MCF 10A (cell line): Measurements from ENCODE around the gene FERMT3. TPM values are rescaled to one million over a fixed set of nuclear protein-coding genes. Genes with fewer than 3 reads are reported as not detected.

Experiments used
- BruUV-seq: library from RNA; stranded (reverse); fragments of 400-500 nt; replicated peaks from 2 replicates; lab custom pipeline; 2021; lab: Mats Ljungman, UMichigan
- CTCF ChIA-PET: fragments of 300-600 bp; sonication (Branson Sonifier 250); formaldehyde crosslinking; extraction: SDS; loops from one replicate; lab custom pipeline; 2021; ENCODE audit warnings: antibody characterized with exemption, inconsistent platforms; lab: Yijun Ruan, JAX
- POLR2A ChIA-PET: fragments of 300-600, 350-650 bp; sonication (Branson Sonifier 250); formaldehyde crosslinking; extraction: SDS; loops from one replicate; lab custom pipeline; 2020; ENCODE audit warnings: antibody characterized with exemption, inconsistent platforms; lab: Yijun Ruan, JAX
- DNase-seq: peaks from one replicate; pipeline ENCODE4 v3.0.0-alpha.2; 2018; ENCODE audit not compliant: unreplicated experiment
- H3K27ac Mint-ChIP-seq: one replicate; pipeline ENCODE4 v1.8.0; 2022; ENCODE audit warnings: mild to moderate bottlenecking, low read depth, mixed read lengths; ENCODE audit not compliant: unreplicated experiment
- H3K27me3 Mint-ChIP-seq: one replicate; pipeline ENCODE4 v1.8.0; 2022; ENCODE audit warnings: mixed read lengths; ENCODE audit not compliant: insufficient read depth, unreplicated experiment
- H3K36me3 Mint-ChIP-seq: one replicate; pipeline ENCODE4 v1.8.0; 2022; ENCODE audit warnings: mild to moderate bottlenecking, moderate library complexity, mixed read lengths; ENCODE audit not compliant: insufficient read depth, unreplicated experiment
- H3K4me1 Mint-ChIP-seq: one replicate; pipeline ENCODE4 v1.8.0; 2022; ENCODE audit warnings: mixed read lengths; ENCODE audit not compliant: insufficient read depth, unreplicated experiment
- H3K4me3 Mint-ChIP-seq: one replicate; pipeline ENCODE4 v1.8.0; 2022; ENCODE audit warnings: mild to moderate bottlenecking, moderate library complexity, mixed read lengths; ENCODE audit not compliant: unreplicated experiment
- H3K9me3 Mint-ChIP-seq: one replicate; pipeline ENCODE4 v1.8.0; 2022; ENCODE audit warnings: mixed read lengths; ENCODE audit not compliant: unreplicated experiment
- intact Hi-C: fragments of 100-400 bp; cut with micrococcal nuclease; formaldehyde crosslinking; loops from 2 replicates; pipeline ENCODE4 v1.14.1; 2022
- total RNA-seq: library from RNA; stranded (reverse); gene quantifications from 2 replicates; pipeline ENCODE4 v1.2.3, GENCODE V29; 2022
- TF ChIP-seq, protein P1 (sequence below): fragments of 200-600 bp; IDR thresholded peaks from one replicate; pipeline ENCODE4 v1.8.0; 2022; ENCODE audit warnings: antibody characterized with exemption, mild to moderate bottlenecking; ENCODE audit not compliant: unreplicated experiment

Gene FERMT3
- total RNA-seq, 1 experiment from 2014 or later = 0.44 TPM

- H3K27me3 Mint-ChIP-seq = no peaks in the 10 kb centered on the region
These were observed 24.8 kb upstream of the FERMT3 start for GRCh38 chr11:64181506-64182411.

GRCh38 chr11:64183890-64184289 lies 22.6 kb upstream of the FERMT3 start:
- Mint-ChIP-seq H3K9me3 (no peaks in the 10 kb centered on the region), H3K4me1 (peaks cover 7% of the 10 kb centered on the region), H3K36me3 (peaks cover 8% of the 10 kb centered on the region), H3K4me3 (no peak overlapping the region), H3K27ac (no peak overlapping the region), H3K27me3 (no peaks in the 10 kb centered on the region)
- CTCF ChIA-PET = interaction anchor here (0.5 to 0.6 kb wide), 3 partner anchors 112 to 1302 kb away, joined by 3 to 5 read pairs (median 3); no protein-coding TSS in a partner anchor
- POLR2A ChIA-PET = interaction anchor here (0.9 to 4.0 kb wide), 8 partner anchors 10 to 502 kb away, joined by 3 to 42 read pairs (median 4); partner anchors contain the start of genes ESRRA, MACROD1, NUDT22 and TRPT1
- DNase-seq = no peak
- intact Hi-C loops = no loop called here
- BruUV-seq = no TSS peak
- TF ChIP-seq, protein P1, sequence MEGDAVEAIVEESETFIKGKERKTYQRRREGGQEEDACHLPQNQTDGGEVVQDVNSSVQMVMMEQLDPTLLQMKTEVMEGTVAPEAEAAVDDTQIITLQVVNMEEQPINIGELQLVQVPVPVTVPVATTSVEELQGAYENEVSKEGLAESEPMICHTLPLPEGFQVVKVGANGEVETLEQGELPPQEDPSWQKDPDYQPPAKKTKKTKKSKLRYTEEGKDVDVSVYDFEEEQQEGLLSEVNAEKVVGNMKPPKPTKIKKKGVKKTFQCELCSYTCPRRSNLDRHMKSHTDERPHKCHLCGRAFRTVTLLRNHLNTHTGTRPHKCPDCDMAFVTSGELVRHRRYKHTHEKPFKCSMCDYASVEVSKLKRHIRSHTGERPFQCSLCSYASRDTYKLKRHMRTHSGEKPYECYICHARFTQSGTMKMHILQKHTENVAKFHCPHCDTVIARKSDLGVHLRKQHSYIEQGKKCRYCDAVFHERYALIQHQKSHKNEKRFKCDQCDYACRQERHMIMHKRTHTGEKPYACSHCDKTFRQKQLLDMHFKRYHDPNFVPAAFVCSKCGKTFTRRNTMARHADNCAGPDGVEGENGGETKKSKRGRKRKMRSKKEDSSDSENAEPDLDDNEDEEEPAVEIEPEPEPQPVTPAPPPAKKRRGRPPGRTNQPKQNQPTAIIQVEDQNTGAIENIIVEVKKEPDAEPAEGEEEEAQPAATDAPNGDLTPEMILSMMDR = no peak

More at GRCh38 chr11:64181506-64182411, 24.8 kb upstream of the FERMT3 start:
- peak overlapping the region; percentile 31 for H3K27ac Mint-ChIP-seq
- ChIA-PET CTCF (interaction anchor here (0.6 to 0.9 kb wide), 3 partner anchors 23 to 626 kb away, joined by 3 read pairs; no protein-coding TSS in a partner anchor), POLR2A (interaction anchor here (0.6 to 1.5 kb wide), 16 partner anchors 8 to 379 kb away, joined by 3 to 23 read pairs (median 3); partner anchors contain the start of genes MACROD1, NUDT22, OTUB1 and PPP1R14B)
- H3K4me1 Mint-ChIP-seq = peaks cover 7% of the 10 kb centered on the region
- BruUV-seq = no TSS peak
- peaks cover 12% of the 10 kb centered on the region for H3K36me3 Mint-ChIP-seq
- peak; percentile 90 for DNase-seq
- intact Hi-C loops = no loop called here
- TF ChIP-seq, protein P1 = no peak
- no peaks in the 10 kb centered on the region for H3K9me3 Mint-ChIP-seq
- peak overlapping the region; percentile 26 for H3K4me3 Mint-ChIP-seq

DNA sequence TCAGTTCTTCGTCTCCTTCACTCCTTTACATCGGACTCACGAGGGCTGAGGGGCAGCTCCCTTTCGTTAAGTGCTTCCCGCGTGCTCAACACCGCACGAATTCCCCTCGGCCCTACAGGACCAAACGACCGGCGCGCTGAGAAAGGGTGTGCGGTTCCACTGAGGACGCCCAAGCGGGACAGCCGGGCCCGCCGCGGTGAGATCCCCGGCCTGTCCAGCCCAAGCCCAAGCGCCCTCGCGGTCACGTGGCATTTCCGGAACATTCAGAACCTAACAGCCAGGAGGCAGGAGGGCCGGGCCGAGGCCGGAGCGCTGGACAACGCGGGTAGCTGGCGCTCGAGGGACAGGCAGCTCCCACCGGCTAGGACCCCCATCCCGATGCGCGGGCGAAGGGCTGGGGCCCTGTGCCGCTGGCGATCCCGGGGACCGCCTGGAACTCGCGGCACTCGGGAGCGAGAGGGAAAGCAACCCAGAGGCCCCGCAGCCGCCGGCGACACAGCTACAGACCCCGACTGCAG lies 21.3 kb upstream of the FERMT3 start:
- peaks cover 7% of the 10 kb centered on the region for H3K4me1 Mint-ChIP-seq
- H3K36me3 Mint-ChIP-seq = peaks cover 17% of the 10 kb centered on the region
- no peak overlapping the region for H3K4me3 Mint-ChIP-seq
- peak; percentile 83 for DNase-seq
- TSS peak; percentile 78 for BruUV-seq
- ChIA-PET CTCF (interaction anchor here (0.5 to 1.7 kb wide), 13 partner anchors 9 to 1150 kb away, joined by 3 to 8 read pairs (median 3); no protein-coding TSS in a partner anchor), POLR2A (interaction anchor here (0.5 to 4.0 kb wide), 29 partner anchors 9 to 733 kb away, joined by 3 to 42 read pairs (median 5); partner anchors contain the start of genes CATSPERZ, COX8A, DNAJC4 and ESRRA)
- H3K9me3 Mint-ChIP-seq = no peaks in the 10 kb centered on the region
- no peaks in the 10 kb centered on the region for H3K27me3 Mint-ChIP-seq
- TF ChIP-seq, protein P1 = peak; percentile 38
- H3K27ac Mint-ChIP-seq = no peak overlapping the region
- intact Hi-C loops = loop anchor here (5.0 kb wide), 2 partner anchors 102 to 117 kb away; partner anchors contain the start of genes CATSPERZ and GPR137
